KBM-7 (cell line): Measurements from ENCODE around the gene NDRG2.
"Not testable (repeated sequence)": the region's sequence is repeated elsewhere in the genome, so short reads cannot be mapped to it uniquely, and the experiment has no call there.

Source experiments
- DNase-seq: peaks from one replicate; pipeline ENCODE4 v3.0.0-alpha.2; 2015
- in situ Hi-C: fragments of 300-500 bp; cut with MboI; formaldehyde crosslinking; loops from 2 replicates; pipeline ENCODE4 v1.14.3; 2020; ENCODE audit warnings: low sequenced_read_pairs, low pct_unique_long_range_greater_than_20kb, mixed read lengths

NDRG2 gene

DNA sequence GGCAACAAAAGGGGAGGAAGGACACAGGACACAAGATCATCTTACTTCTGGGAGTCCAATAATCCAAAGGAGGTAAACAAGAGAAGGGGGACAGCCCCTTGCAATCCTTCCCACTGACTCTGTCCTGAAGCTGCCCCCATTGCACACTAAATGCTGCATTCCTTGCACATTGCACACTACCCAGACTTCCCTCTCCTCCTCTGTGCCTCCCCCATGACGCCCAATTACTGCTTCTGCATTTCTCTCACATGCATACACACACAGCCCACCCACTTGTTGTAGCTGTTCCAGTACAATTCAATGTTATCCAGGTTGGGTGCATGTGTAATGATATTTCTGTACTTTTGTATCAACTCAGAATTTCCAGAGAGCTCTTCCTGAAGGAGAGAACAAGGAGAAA lies 5.5 kb downstream of the NDRG2 start:
- DNase-seq, result no peak
- in situ Hi-C loops, result no loop called here

DNA sequence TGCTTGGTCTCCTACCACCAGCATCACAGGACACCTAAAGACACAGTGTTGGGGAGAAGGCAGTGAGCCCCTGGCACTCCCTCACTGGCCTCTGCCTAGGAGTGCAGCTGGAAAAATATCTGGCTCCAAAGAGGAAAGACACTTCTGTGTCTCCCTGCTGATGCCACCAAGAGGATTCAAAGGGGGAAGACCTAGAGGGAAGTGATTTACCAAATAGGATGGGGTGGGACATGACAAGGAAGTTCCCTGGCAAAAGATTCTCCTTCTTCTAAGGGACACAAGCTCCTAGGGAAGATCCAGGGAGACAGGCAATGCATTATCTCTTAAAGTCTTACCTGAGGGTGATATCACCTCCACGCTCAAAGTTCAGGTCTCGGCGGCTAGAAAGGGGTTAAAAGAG lies 6.1 kb downstream of the NDRG2 start:
- no peak for DNase-seq
- in situ Hi-C loops, result no loop called here

DNA sequence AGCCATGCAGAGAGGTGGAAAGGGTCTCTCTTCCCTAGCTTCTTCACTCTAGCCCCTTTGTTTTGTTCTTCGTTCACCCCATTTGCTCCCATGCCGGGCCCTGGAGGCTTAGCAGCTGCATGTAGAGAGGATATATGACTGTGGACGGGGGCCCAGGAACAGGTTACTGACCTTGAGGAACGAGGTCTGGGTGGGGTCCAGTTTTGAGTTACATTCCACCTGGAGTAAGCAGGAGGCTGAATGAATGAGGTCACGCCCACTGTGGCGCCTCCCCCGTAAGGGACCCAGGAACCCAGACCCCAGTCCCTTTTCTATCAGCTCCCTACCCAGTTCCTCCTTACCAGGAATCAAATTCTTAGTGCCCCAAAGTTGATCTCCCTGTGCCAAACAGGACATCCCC lies 6.6 kb downstream of the NDRG2 start:
- DNase-seq, result no peak
- in situ Hi-C loops, result no loop called here

DNA sequence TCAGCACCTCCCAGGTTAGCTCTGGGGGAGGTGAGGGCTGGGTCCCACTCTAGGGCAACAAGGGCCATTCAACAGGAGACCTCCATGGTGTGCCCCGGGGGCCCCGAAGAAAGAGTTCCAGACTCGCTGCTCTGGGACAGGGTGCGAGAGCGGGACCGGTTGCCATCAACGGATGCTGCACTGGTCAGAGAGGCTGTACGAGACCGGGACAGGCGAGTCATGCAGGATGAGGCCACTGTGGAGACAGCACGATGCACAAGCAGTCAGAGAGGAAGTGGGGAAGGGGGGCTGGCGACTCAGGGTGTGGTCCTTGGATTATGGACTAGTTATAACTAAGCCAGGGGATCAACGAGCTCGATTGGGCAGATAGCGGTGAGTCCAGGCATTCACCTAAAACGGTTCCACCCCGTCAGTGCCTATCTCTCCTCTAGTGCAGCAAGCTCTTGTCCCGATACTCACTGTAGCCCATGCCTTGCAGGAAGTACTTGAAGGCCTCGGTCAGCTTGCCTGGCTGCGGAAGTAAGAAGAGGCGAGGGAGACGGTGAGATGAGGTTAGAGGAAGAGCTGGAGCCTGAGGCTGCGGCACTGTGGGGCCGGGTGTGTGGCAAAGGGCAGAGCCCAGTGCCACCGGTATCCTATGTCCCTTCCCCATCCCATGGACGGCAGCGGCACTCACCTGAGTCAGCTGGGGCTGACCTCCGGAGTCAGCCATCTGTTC lies 7.2 kb downstream of the NDRG2 start:
- in situ Hi-C loops, result no loop called here
- DNase-seq, result no peak

DNA sequence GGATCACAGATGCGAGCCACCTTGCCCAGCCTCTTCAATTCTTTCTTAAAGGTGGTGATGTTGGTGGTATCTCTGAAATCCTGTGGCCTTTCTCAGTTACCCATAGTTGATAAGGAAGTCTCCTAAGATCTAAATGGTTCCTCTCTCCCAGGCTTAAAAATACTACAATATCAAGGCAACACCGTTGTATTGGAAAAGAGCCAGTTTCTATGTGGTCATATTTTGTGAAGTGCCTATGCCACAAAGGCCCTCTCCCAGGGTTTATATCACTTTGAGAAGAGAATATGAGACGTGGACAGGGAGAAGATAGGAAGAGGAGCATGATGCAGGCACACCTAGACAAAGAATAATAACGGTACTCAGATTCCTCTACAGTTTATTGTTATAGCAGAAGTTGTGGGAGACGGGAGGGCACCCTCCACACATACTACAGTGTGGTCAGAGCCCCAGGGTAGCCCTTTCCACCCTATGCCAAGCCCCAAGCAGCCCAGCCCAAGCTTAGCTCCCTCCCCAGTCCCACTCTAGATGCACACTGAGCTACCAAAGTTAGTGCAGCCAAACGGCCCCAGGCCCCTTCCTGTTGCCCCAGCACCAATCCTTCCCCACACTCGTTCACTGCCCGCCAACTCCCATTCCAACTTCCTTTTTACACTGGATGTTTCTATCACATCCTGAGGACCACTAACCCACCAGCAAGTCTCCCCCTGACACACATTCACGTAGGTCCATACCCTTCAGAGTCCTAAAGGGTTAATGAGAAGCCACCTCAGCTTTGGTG lies 8.3 kb downstream of the NDRG2 start:
- no peak for DNase-seq
- in situ Hi-C loops, result no loop called here

DNA sequence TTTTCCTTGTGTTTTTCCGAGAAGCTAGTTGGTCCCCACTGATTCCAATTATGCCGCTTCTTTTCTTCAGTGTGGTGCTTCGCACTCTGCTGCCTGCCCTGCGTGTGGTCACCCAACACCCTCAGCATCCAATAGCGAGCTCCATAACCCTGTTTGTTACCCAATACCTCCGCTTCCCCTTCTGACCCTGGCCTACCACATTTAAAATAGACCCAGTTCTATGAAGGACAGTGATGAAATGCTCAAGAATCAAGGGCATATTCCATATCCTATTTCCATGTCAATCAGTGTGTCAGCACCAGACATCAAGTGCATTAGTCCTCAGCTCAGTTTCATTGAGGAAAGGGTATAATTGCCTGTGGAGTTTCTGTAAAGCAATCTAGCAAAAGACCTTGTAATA lies 9.5 kb downstream of the NDRG2 start:
- DNase-seq, result no peak
- in situ Hi-C loops, result no loop called here

DNA sequence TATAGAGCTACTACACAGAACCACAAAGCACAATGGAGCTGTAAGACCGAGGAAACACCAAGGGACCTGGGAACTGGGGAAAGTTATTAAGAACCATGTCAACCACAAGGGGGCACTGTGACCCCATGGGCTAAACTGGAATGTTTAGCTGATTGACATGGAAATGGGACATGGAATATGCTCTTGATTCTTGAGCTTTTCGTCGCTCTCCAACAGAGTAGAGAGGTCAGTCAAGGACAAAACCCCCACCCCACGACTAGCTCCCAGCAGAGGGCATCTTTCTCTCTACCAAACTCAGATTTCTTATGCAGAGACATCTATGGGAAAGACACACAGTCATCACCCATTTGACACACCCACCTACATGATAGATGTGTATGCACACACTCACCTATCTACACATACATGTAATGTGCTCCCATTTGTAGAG lies 10.1 kb downstream of the NDRG2 start:
- DNase-seq, result peak; percentile 88
- in situ Hi-C loops, result no loop called here

DNA sequence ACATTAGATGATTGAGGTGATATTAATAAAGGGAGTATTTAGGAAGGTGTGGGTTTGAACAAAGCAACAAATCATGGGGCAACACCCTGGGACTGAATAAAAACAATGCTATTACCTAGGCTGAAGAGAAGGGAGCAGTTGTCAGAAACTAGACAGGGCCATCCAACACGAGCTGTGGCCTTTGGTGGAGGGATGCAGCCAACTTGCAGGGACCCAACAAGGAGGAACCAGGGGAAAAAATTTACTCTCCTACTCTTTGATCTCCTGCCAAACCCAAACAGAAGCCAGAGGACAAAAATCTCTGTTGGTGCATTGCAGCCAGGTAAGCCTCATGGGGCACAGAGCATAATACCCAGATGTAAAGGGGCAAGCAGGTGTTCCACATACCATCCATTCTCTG lies 13.7 kb downstream of the NDRG2 start:
- in situ Hi-C loops, result no loop called here
- no peak for DNase-seq

DNA sequence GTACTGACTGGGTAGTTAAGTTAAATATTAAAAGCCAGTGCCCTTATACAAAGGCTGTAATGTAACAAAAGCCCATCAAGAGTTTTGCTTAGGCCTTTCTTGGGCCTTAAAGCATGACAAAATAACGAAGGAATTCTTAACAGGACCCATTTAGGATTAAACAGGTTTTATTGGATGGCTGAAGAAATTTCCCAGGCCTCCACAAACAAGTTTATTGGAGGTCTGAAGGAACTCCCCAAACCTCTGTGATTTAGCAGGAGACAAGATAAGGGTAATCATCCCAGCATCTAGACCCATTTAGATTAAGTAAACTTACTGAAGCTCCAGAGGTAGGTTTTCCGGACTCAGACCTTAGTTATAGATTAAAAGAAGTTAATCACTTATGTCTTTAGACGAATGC lies 15.1 kb downstream of the NDRG2 start:
- DNase-seq, in situ Hi-C loops: not testable (repeated sequence)

DNA sequence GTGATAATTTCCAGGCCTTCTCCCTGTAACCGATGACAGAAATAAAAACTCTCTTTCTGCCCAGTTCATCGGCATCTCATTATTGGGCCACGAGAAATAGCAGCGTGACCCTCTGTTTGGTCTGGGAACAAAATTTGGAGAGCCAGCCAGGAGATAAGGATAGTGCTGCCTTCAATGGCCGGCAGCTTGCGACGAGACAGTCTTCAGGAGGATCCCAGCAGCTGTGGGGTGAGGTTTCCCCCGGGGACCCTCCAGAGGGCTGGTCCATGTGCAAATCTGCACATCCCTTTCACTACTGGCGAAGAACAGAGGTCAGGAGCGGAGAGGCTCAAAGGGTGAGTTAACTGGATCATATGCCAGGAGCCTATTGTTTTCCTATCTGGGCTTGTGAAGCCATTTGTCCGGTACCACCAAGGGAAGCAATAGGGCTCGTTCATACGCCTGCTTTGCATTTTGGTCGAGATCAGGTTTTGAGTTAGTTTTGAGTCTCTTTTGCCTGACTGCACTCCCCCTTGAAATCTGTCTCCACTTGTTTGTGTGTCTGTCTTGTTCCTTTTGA lies 21.0 kb downstream of the NDRG2 start:
- in situ Hi-C loops, result no loop called here
- DNase-seq, result no peak

DNA sequence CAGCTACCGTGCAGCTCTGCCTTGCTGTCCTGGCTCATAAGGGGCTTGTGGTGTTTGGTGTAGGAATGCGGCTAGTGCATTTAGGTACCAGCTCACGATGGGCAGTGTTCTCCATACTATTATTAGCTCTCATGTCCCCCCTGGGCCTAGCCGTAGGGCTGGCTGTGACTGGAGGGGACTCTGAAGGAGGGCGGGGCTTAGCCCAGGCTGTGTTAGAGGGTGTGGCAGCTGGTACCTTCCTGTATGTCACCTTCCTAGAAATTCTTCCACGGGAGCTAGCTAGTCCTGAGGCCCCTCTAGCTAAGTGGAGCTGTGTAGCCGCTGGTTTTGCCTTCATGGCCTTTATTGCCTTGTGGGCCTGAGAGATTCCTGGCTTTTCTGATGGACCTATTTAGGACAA lies 23.6 kb downstream of the NDRG2 start:
- no peak for DNase-seq
- in situ Hi-C loops, result no loop called here

DNA sequence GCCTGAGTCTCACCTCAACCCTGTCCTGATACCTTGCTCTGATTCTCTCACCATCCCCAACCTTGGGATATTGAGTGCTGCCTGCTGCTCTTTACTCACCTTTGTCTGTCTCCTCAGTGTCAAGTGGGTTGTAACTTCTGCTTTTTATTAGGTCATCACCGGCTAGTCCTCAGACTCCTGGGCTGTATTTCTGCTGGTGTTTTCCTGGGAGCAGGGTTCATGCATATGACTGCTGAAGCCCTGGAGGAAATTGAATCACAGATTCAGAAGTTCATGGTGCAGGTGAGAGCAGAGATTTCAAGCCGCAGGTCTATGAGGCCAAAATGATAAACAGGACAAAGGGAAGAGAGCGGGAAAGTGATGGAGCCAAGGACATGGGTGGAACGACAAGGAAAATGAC lies 25.3 kb downstream of the NDRG2 start:
- DNase-seq, result no peak
- in situ Hi-C loops, result no loop called here

DNA sequence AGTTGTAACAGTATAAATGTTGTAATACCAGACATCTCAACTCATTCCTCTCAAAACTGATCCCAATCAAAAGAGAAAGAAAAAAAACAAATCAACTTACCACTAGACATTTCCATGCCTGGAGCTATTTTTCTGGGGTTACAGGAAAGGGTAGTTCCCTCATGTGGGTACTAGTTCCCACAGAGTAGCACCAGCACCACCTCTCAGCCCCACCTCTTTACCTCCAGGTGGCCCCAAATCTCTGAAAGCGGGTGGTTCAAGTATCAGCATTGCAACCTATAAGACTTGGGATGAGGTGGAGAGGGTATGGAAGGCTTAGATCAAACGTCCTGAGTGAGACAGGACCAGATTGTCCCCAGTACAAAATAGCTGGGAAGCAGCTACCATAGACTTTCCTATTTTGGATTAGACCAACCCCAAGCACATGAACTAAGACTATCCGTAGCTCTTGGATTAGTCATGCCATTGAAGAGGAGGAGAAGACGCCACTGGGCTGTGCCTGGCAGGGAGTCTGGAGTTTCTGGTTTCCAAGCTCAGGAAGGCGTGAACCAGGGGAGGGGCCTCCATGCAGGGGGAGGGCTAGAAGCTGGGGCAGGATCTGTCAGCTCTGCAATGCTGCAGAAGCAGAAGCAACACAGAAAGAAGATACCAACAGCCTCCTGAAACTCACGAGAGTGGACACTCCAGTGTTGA lies 26.0 kb downstream of the NDRG2 start, which contains the start of gene SLC39A2:
Gene SLC39A2, plus strand, starts transcription at position 620 of the 693 bp plus-strand sequence. CDS start 154 bp downstream, outside the sequence.
- DNase-seq, result no peak
- in situ Hi-C loops, result no loop called here

DNA sequence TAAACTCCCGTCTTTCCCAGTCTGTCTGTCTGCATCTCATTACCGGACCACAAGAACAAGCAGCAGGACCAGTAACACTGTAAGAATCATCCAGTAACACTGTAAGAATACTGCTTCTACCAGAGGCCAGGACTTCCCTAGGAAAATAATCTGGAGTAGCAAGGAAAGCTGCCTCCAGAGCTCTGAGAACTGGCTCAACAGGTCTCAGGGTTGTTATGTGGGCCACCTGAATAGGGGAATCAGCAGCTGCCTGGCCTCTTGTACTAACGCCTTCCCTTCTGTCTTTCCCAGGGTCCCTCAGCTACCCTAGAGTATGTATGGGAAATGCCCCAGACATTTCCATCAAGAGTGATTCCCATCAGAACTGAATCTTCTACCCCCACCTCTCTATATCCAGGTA lies 26.7 kb downstream of the NDRG2 start:
- in situ Hi-C loops, result no loop called here
- no peak for DNase-seq

DNA sequence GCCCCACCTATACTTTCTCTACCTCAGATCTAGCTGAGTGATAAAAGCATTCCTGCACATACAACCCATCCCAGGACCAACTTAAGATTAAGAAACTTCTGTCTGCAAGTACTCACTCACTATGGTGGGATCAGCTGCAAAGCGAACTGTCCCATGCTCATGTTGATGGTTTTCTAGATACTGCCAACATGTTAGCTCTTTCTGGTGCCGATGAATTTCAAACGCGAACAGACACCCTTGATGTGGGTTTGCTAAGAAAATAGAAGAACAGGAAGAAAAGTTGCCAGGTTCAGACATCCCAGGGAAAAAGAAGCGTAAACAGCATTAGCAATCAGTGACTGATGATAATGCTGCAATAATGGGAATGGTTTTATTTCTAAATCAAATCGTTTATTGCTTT lies 27.3 kb downstream of the NDRG2 start:
- no peak for DNase-seq
- in situ Hi-C loops, result no loop called here

DNA sequence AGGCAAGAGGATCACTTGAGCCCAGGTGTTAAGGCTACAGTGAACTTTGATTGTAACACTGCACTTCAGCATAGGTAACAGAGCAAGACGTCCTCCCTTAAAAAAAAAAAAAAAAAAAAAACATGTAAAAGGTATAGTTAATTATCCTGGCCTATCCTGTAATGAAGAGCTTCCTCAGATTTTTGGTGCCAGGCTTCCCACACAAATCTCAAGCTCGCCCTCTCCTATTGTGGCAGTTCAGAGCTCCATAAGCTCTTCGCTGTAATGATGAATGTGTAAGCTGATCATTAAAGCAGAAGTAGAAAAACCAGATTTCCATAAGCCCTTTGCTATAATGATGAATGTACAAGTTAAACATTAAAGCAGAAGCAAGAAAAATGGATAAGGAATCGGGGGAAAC lies 27.7 kb downstream of the NDRG2 start:
- DNase-seq, result no peak
- in situ Hi-C loops, result no loop called here

DNA sequence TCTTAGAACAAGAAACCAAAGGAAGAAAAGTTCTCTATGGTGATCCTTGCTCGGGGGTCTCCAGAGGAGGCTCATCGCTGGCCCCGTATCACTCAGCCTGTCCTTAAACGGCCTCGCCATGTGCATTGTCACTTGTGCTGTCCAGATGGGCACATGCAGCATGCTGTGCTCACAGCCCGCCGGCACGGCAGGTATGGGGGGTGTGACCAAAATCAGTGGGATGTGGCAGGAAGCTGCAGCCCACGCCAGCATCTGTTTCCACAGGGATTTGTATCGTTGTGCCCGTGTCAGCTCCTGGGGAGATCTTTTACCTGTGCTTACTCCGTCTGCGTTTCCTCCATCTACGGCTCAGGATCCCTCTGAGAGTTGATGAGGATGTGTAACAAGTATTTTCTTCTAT lies 28.3 kb downstream of the NDRG2 start:
- in situ Hi-C loops, result no loop called here
- no peak for DNase-seq

DNA sequence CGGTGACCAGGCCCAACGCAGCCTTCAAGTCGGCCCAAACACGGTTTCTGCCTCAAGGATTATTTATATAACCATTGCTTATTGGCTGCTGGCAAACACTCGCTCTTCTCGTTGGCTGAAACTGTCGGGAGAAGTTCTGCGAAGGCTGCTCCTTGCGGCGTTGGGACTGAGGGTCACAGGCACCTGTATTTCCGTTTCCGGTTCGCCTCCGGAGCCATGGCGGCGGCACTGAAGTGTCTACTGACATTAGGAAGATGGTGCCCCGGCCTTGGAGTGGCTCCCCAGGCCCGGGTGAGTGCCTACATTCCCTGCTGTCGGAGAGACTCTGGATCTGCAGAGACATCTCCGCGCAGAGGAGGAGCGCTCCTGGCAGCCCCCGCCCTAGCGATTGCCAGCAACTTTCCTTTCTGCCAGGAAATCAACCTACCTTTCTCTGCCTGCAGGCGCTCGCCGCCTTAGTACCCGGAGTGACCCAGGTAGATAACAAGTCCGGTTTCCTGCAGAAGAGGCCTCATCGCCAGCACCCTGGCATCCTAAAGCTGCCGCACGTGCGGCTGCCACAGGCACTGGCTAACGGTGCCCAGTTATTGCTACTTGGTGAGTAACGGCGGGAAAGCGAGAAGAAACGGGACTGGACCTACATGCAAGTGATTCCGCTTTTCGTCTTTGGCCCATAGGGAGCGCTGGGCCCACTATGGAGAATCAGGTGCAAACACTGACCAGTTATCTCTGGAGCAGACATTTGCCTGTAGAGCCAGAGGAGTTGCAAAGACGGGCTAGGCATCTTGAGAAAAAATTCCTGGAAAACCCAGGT lies 34.9 kb downstream of the NDRG2 start, which contains the start of gene METTL17:
Gene METTL17, plus strand, starts transcription at position 194 of the 814 bp plus-strand sequence. Its CDS starts 23 bp downstream, at position 217.
- DNase-seq, result peak; percentile 95
- in situ Hi-C loops, result no loop called here

DNA sequence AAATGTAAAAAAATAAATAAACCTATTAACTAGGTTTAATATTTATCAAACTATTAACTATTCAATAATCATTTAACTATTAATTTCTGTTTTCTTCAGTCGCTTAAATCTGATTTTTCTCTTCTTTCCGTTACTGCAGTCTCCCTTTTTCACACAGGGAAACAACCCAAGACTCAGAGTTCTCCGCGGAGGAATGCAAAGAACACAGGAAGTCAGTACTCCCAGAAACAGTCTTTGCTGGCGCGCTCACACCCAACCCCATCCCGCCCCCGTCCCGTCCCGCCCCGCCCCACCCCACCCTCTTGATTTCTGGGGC lies 35.4 kb downstream of the NDRG2 start:
- no peak for DNase-seq
- in situ Hi-C loops, result no loop called here
